ENCODE measurements around the gene STOML1. TPM values are rescaled to one million over a fixed set of nuclear protein-coding genes. Genes with fewer than 3 reads are reported as not detected.

Gene STOML1
- total and polyA plus RNA-seq, 10 of the 15 experiments (the other 5 are each of a cell fraction or from before 2014, with no cell fraction given) = 0.14 to 13.6 (median 8.3) TPM

DNA sequence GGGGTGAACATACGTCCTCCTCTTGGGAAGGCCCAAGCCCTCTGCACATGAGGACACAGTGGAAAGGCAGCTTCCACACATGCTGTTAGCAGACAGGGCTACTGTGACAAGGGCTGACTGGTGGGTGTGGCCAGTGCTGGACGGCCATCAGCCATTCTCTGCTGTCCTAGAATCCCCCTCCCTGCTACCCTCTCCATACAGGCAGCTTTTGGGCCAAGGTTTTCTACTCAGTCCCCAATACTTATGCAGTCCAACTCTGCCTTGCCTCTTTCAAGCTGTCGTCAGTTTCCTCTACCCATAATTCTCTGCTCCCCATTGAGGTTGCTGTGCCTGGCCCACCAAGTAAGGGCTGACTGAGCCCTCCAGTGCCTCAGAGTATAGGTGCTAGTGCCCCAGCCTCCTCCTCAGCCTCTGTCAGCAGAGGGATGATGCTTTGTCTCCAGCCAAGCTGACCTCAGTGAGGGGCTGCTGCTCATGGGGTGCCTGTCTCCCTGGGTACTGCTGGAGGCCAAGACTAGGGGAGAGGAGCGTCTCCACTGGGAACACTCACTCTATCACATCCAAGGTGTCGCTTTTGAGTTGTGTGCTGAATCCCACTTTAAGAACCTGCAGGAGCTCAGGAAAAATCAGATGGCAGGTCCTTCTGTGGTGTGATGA is 63.0 kb downstream of the STOML1 start:
- no peaks in the 10 kb centered on the region for H3K4me1 ChIP-seq (ENCODE audit: control insufficient read depth, insufficient read depth, low read length)
- no peak for TF ChIP-seq JUNB (IDR thresholded peaks at IDR 0.05)
- no peak for TF ChIP-seq CBX5 (IDR thresholded peaks at IDR 0.05; ENCODE audit: low read depth)
- no peak for TF ChIP-seq HDGF (IDR thresholded peaks at IDR 0.05)
- TF ChIP-seq PAX8 (IDR thresholded peaks at IDR 0.05) = no peak
- TF ChIP-seq, protein P1, sequence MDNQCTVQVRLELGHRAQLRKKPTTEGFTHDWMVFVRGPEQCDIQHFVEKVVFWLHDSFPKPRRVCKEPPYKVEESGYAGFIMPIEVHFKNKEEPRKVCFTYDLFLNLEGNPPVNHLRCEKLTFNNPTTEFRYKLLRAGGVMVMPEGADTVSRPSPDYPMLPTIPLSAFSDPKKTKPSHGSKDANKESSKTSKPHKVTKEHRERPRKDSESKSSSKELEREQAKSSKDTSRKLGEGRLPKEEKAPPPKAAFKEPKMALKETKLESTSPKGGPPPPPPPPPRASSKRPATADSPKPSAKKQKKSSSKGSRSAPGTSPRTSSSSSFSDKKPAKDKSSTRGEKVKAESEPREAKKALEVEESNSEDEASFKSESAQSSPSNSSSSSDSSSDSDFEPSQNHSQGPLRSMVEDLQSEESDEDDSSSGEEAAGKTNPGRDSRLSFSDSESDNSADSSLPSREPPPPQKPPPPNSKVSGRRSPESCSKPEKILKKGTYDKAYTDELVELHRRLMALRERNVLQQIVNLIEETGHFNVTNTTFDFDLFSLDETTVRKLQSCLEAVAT (IDR thresholded peaks at IDR 0.05) = no peak
- TF ChIP-seq, protein P2, sequence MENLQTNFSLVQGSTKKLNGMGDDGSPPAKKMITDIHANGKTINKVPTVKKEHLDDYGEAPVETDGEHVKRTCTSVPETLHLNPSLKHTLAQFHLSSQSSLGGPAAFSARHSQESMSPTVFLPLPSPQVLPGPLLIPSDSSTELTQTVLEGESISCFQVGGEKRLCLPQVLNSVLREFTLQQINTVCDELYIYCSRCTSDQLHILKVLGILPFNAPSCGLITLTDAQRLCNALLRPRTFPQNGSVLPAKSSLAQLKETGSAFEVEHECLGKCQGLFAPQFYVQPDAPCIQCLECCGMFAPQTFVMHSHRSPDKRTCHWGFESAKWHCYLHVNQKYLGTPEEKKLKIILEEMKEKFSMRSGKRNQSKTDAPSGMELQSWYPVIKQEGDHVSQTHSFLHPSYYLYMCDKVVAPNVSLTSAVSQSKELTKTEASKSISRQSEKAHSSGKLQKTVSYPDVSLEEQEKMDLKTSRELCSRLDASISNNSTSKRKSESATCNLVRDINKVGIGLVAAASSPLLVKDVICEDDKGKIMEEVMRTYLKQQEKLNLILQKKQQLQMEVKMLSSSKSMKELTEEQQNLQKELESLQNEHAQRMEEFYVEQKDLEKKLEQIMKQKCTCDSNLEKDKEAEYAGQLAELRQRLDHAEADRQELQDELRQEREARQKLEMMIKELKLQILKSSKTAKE (IDR thresholded peaks at IDR 0.05; ENCODE audit: low read depth, poor library complexity, severe bottlenecking) = no peak
- TF ChIP-seq, protein P3, sequence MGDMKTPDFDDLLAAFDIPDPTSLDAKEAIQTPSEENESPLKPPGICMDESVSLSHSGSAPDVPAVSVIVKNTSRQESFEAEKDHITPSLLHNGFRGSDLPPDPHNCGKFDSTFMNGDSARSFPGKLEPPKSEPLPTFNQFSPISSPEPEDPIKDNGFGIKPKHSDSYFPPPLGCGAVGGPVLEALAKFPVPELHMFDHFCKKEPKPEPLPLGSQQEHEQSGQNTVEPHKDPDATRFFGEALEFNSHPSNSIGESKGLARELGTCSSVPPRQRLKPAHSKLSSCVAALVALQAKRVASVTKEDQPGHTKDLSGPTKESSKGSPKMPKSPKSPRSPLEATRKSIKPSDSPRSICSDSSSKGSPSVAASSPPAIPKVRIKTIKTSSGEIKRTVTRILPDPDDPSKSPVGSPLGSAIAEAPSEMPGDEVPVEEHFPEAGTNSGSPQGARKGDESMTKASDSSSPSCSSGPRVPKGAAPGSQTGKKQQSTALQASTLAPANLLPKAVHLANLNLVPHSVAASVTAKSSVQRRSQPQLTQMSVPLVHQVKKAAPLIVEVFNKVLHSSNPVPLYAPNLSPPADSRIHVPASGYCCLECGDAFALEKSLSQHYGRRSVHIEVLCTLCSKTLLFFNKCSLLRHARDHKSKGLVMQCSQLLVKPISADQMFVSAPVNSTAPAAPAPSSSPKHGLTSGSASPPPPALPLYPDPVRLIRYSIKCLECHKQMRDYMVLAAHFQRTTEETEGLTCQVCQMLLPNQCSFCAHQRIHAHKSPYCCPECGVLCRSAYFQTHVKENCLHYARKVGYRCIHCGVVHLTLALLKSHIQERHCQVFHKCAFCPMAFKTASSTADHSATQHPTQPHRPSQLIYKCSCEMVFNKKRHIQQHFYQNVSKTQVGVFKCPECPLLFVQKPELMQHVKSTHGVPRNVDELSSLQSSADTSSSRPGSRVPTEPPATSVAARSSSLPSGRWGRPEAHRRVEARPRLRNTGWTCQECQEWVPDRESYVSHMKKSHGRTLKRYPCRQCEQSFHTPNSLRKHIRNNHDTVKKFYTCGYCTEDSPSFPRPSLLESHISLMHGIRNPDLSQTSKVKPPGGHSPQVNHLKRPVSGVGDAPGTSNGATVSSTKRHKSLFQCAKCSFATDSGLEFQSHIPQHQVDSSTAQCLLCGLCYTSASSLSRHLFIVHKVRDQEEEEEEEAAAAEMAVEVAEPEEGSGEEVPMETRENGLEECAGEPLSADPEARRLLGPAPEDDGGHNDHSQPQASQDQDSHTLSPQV (IDR thresholded peaks at IDR 0.05) = no peak
- TF ChIP-seq YY1 (IDR thresholded peaks at IDR 0.05; ENCODE audit: low read depth, low read length) = no peak
- TF ChIP-seq FOXM1 (IDR thresholded peaks at IDR 0.05; ENCODE audit: low read depth, low read length) = no peak
- TF ChIP-seq TCF7 (IDR thresholded peaks at IDR 0.05; ENCODE audit: borderline replicate concordance) = no peak
- no peak for TF ChIP-seq MEF2B (IDR thresholded peaks at IDR 0.05; ENCODE audit: partially characterized antibody, poor library complexity, severe bottlenecking)
- TF ChIP-seq, protein P4, sequence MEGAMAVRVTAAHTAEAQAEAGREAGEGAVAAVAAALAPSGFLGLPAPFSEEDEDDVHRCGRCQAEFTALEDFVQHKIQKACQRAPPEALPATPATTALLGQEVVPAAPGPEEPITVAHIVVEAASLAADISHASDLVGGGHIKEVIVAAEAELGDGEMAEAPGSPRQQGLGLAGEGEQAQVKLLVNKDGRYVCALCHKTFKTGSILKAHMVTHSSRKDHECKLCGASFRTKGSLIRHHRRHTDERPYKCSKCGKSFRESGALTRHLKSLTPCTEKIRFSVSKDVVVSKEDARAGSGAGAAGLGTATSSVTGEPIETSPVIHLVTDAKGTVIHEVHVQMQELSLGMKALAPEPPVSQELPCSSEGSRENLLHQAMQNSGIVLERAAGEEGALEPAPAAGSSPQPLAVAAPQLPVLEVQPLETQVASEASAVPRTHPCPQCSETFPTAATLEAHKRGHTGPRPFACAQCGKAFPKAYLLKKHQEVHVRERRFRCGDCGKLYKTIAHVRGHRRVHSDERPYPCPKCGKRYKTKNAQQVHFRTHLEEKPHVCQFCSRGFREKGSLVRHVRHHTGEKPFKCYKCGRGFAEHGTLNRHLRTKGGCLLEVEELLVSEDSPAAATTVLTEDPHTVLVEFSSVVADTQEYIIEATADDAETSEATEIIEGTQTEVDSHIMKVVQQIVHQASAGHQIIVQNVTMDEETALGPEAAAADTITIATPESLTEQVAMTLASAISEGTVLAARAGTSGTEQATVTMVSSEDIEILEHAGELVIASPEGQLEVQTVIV (IDR thresholded peaks at IDR 0.05; ENCODE audit: borderline replicate concordance, partially characterized antibody) = no peak
- in situ Hi-C loops (cut with MboI) = no loop called here
- ChIA-PET RAD21 (ENCODE audit: unreplicated experiment) (no interaction called here), CTCF (interaction anchor here (1.8 kb wide), 1 partner anchor 55 kb away, joined by 4 read pairs; the partner anchor contains the start of gene TBC1D21), SMC1A (ENCODE audit: uncharacterized antibody, unreplicated experiment) (interaction anchor here (0.6 kb wide), 1 partner anchor 412 kb away, joined by 3 read pairs; no protein-coding TSS in a partner anchor), POLR2A (no interaction called here)
- no peaks in the 10 kb centered on the region for H3K79me2 ChIP-seq (ENCODE audit: control insufficient read depth, insufficient read depth, low read length)
- H3K4me2 ChIP-seq (ENCODE audit: control insufficient read depth, insufficient read depth) = no peak overlapping the region
- DNase-seq (ENCODE audit: low read depth, low spot score) = no peak
- 42% methylated on average over 5 of the region's 5 CpGs for WGBS (ENCODE audit: insufficient coverage, insufficient replicate concordance, low lambda C conversion rate, missing lambda C conversion rate)
- H3K36me3 ChIP-seq (ENCODE audit: control insufficient read depth in 2 of 2, insufficient read depth in 2 of 2, low read length in 1 of 2) = no peaks in the 10 kb centered on the region
- H3K4me3 ChIP-seq = no peak overlapping the region
- no peak overlapping the region for H3K9ac ChIP-seq (ENCODE audit: control insufficient read depth, insufficient read depth, low read length)
- intact Hi-C loops (cut with micrococcal nuclease; ENCODE audit: unreplicated experiment) = no loop called here
- BruUV-seq (replicated peaks) = no TSS peak
- no peaks in the 10 kb centered on the region for H3K9me3 ChIP-seq (replicated peaks; ENCODE audit: control insufficient read depth, insufficient read depth, low read length)
- no peaks in the 10 kb centered on the region for H4K20me1 ChIP-seq (ENCODE audit: control insufficient read depth, insufficient read depth)
- FAIRE-seq = no peak
- ATAC-seq = no peak
- H3K27me3 ChIP-seq (replicated peaks in 1 of 2; ENCODE audit: control insufficient read depth in 2 of 2, insufficient read depth in 2 of 2, low read length in 1 of 2) = peaks cover 11 to 18% of the 10 kb centered on the region in 2 experiments
- no peak overlapping the region for H3K27ac ChIP-seq (ENCODE audit: control insufficient read depth, insufficient read depth)
- no peak overlapping the region for H2AFZ ChIP-seq (ENCODE audit: control insufficient read depth, low read depth, low read length)
